ENCODE results near the gene POLR3E. TPM values are rescaled to one million over a fixed set of nuclear protein-coding genes. Genes with fewer than 3 reads are reported as not detected.

The POLR3E gene
- total RNA-seq, 1 experiment from 2014 or later = 103 TPM

DNA sequence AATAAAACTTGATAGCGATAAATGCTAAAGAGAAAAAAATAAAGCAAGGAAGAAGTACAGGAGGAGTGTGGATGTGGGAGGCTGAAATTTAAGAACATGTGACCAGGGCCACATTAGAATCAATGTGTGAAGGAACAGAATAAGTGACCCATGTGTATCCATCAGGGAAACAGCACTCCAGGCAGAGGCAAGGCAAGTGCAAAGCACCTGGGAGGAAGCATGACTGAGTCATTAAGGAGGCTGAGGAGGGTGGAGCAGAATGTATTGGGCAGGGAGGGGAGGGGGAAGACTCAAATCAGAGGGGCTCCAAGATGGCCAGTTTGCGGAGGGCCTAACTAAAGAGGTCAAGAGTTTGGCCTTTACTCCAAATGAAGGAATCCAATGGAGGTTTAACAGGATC, 69.2 kb downstream of the POLR3E start:
- H3K27ac Mint-ChIP-seq = peak overlapping the region in 1 of 3 experiments; percentile 1; a peak in 2 of 7 replicates
- peaks cover 12% of the 10 kb centered on the region; the same call in 1 of the 2 replicates for H3K79me2 ChIP-seq (ENCODE audit: insufficient read depth, low read length)

More for the DNA sequence above, 69.2 kb downstream of the POLR3E start:
- no peak overlapping the region for H2BK15ac ChIP-seq (ENCODE audit: low read depth, low read length)
- no peak overlapping the region for H3K4ac ChIP-seq (ENCODE audit: low read depth, low read length)
- H3K9me3 ChIP-seq (ENCODE audit: control insufficient read depth, low read depth, low read length) = no peaks in the 10 kb centered on the region
- peaks cover 18 to 42% of the 10 kb centered on the region in 2 experiments for H3K4me1 Mint-ChIP-seq
- H2BK20ac ChIP-seq (ENCODE audit: low read depth, low read length, poor library complexity, severe bottlenecking) = no peak overlapping the region
- H3K18ac ChIP-seq (ENCODE audit: insufficient read length, low read depth, low read length) = no peak overlapping the region
- no peak overlapping the region for H4K5ac ChIP-seq (ENCODE audit: insufficient read length, low read depth, low read length)
- no peak overlapping the region for H3K56ac ChIP-seq (ENCODE audit: insufficient read length, low read depth, low read length)
- no peak overlapping the region for H2BK5ac ChIP-seq (ENCODE audit: insufficient read length, low read length)
- no peaks in the 10 kb centered on the region for H3K23me2 ChIP-seq (ENCODE audit: insufficient read length, low read depth, low read length, poor library complexity, severe bottlenecking)
- peaks cover 2% of the 10 kb centered on the region; the same call in 1 of the 2 replicates for H3K4me1 ChIP-seq (ENCODE audit: insufficient read depth, low read length)
- no peak overlapping the region for H4K8ac ChIP-seq (replicated peaks; ENCODE audit: insufficient read length, low read depth, low read length)
- no peak overlapping the region for H2BK120ac ChIP-seq (ENCODE audit: low read depth, low read length, poor library complexity, severe bottlenecking)
- H3K79me1 ChIP-seq (ENCODE audit: insufficient read depth, low read depth, low read length, poor library complexity, severe bottlenecking) = peaks cover 3% of the 10 kb centered on the region
- TF ChIP-seq, protein P1, sequence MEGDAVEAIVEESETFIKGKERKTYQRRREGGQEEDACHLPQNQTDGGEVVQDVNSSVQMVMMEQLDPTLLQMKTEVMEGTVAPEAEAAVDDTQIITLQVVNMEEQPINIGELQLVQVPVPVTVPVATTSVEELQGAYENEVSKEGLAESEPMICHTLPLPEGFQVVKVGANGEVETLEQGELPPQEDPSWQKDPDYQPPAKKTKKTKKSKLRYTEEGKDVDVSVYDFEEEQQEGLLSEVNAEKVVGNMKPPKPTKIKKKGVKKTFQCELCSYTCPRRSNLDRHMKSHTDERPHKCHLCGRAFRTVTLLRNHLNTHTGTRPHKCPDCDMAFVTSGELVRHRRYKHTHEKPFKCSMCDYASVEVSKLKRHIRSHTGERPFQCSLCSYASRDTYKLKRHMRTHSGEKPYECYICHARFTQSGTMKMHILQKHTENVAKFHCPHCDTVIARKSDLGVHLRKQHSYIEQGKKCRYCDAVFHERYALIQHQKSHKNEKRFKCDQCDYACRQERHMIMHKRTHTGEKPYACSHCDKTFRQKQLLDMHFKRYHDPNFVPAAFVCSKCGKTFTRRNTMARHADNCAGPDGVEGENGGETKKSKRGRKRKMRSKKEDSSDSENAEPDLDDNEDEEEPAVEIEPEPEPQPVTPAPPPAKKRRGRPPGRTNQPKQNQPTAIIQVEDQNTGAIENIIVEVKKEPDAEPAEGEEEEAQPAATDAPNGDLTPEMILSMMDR (conservative IDR thresholded peaks at IDR 0.05) = no peak
- H4K91ac ChIP-seq (ENCODE audit: insufficient read length, low read depth, low read length) = no peak overlapping the region
- H3K36me3 Mint-ChIP-seq (ENCODE audit: insufficient read depth in 1 of 3, low read depth in 3 of 3) = peaks cover 33 to 54% (median 49%) of the 10 kb centered on the region in 3 experiments
- no peak overlapping the region for H3T11ph ChIP-seq (ENCODE audit: low read length)
- no peaks in the 10 kb centered on the region for H3K27me3 ChIP-seq (ENCODE audit: insufficient read depth, low read length)
- no peak overlapping the region for H3K9ac ChIP-seq (ENCODE audit: extremely low read depth, insufficient read length, low read length)
- no peak overlapping the region for H3K27ac ChIP-seq (ENCODE audit: insufficient read length, low read depth, low read length)
- no peak overlapping the region for H3K14ac ChIP-seq (ENCODE audit: insufficient read depth, low read length)
- no peak for DNase-seq
- no peak overlapping the region for H3K23ac ChIP-seq (ENCODE audit: insufficient read length, low read depth, low read length)
- no peak overlapping the region for H3K4me3 Mint-ChIP-seq
- no peaks in the 10 kb centered on the region for H4K20me1 ChIP-seq (ENCODE audit: control insufficient read depth, insufficient read depth, insufficient read length)
- H2AK5ac ChIP-seq (ENCODE audit: insufficient read length, low read length) = no peak overlapping the region
- WGBS (ENCODE audit: extremely low coverage, insufficient read length, low lambda C conversion rate) = no CpG with 5 or more reads among the region's 2 CpGs
- no peaks in the 10 kb centered on the region for H3K27me3 Mint-ChIP-seq (ENCODE audit: low read depth)
- no peak overlapping the region for H3K4me2 ChIP-seq (ENCODE audit: insufficient read depth, insufficient read length, low read length)
- no peak overlapping the region for H2AFZ ChIP-seq (ENCODE audit: low read length)
- no peak overlapping the region for H2BK12ac ChIP-seq (ENCODE audit: insufficient read length, low read depth, low read length)
- no peaks in the 10 kb centered on the region for H3K9me3 Mint-ChIP-seq
